Astrocyte (in vitro differentiated cells and primary cell): ENCODE measurements around the gene CCDC178.

Experiments
- CTCF ChIP-seq: IDR thresholded peaks from 2 replicates; pipeline ENCODE4 v1.5.1; 2011; ENCODE audit warnings: low read depth, mild to moderate bottlenecking, inconsistent platforms, low read length, moderate library complexity; ENCODE audit not compliant: insufficient read depth
- EZH2 ChIP-seq: IDR thresholded peaks from 2 replicates; pipeline ENCODE4 v1.6.1; 2012; ENCODE audit warnings: mild to moderate bottlenecking, low read length, inconsistent platforms; ENCODE audit not compliant: insufficient read depth

- TF ChIP-seq CTCF = no peak
- no peak for TF ChIP-seq EZH2
Measured at GRCh38 chr18:33205777-33206176, 234.7 kb downstream of the CCDC178 start.
